T-helper 2 cell treated with Interferon-gamma antibody and Interleukin-4, amounts not matched to agents 100 ng/mL and 5 ng/mL, for 36 hours (primary cell): ENCODE measurements around the gene TFDP2. TPM values are rescaled to one million over a fixed set of nuclear protein-coding genes. Genes with fewer than 3 reads are reported as not detected.
"Not testable (repeated sequence)": the region's sequence is repeated elsewhere in the genome, so short reads cannot be mapped to it uniquely, and the experiment has no call there.

ENCODE experiments used
- intact Hi-C: fragments of 100-400 bp; cut with micrococcal nuclease; formaldehyde crosslinking; loops from one replicate; pipeline ENCODE4 v1.15.1; 2023
- total RNA-seq: library from RNA; stranded (reverse); gene quantifications from 2 replicates; pipeline ENCODE4 v1.2.3, GENCODE V29; 2022

The TFDP2 gene
- total RNA-seq, 1 donor from 2014 or later = 25.2 TPM

DNA sequence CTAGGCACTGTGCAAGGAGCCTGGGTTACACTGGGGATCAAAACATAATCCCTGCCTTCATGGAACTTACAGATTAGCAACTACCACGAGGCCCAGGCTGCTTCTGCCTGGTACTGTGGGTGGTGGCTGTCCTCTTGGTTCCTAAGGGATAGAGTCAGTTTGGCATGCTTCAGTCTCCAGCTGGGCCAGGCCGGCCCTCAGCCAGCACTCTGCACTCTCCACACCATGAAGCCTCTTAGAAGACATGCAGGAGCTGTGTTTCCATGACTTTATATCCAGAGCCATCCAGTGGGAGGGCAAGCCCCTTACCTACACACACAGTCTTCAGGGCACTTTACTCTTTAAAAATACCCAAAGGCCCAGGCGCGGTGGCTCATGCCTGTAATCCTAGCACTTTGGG, 218.5 kb downstream of the TFDP2 start:
- intact Hi-C loops = no loop called here

DNA sequence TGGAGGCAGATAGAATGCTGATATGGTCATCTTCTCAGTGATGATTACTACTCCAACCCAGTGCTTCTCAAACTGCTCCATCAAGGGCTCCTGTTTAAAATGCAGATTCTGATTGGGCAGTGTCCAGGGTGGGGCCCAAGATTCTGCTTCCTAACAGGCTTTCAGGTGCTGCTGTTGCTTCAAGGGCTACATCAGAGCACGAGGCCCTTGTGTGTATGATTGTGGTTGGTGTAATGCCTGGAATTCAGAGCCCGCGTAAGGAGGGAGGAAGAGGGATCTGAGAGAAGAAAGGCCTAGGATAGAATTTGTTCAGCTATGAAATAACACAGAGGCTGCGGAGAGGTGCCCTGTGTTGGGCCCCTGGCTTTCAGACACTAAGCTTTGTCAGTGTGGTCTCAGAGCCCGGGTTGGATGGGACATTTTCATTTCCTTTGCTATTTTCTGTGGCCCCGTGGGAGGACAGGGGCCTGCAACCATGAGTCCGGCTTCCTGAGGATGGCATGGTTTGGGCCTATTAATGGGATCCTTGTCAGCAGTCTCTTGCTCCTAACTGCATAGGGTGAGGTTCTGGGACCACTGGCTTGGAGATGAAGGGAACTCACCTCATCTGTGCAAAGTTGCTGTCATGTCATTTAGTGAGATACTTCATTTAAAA, 219.9 kb downstream of the TFDP2 start:
- intact Hi-C loops = no loop called here

DNA sequence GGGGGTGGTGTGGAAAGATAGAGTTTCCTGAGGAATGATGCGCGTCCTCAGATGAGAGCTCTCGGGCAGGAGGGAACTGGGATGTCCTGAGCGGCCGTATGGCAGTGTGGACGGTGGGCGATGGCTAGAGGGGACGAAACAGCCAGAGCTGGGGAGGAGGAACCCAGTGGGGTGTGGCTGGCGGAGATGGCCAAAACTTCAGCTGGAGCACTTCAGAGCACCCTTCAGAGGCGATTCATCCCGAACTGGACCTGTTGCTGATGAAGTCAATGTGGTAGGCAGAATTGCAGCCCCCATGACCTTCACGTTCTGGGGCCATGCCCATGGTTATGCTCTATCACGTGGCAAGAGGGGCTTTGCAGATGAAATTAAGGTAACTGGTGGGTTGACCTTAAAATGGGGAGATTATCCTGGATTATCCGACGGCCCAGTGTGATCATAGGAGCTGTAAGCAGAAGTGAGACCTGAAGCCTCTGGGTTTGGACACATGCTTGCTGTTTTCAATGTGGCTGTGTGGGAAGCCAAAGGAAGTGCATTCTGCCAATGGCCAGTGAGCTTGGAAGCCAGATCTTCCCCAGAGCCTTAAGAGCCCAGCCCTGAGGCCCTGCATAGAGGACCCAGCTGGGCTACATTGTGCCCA, 220.6 kb downstream of the TFDP2 start:
- intact Hi-C loops = no loop called here

DNA sequence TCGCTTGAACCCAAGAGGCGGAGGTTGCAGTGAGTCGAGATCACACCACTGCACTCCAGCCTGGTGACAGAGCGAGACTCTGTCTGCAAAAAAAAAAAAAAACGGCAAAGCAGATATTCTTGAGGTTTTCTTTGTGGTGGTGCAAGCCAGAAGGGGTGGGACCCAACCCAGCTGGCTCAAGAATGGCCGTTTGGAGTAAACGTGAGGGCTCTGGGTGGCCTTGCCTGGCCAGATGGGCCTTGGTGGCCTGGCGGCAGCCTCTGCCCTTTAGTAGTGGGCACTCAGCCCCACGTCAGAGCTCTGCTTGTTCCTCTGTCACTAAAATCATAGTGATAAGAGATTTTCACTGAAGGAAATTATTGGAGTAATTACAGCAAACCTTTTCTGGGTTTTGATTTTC, 222.4 kb downstream of the TFDP2 start:
- intact Hi-C loops = no loop called here

DNA sequence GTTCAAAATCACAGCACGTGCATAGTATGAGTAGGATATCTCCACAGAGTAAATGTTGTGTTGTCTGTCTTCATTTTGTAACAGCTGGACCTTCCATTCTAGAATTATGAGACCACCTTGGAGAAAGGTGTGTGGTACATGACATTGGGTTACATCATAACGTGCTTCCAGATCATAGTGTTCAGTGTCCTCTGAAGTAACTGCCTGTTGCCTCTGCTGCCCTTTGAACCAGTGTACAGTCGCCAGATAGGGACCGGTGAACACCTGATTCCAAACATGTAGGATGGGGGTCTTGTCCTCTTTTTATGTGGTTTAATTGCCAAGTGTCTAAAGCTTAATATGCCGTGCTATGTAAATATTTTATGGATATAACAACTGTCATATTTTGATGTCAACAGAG, 223.7 kb downstream of the TFDP2 start:
- intact Hi-C loops = not testable (repeated sequence)

DNA sequence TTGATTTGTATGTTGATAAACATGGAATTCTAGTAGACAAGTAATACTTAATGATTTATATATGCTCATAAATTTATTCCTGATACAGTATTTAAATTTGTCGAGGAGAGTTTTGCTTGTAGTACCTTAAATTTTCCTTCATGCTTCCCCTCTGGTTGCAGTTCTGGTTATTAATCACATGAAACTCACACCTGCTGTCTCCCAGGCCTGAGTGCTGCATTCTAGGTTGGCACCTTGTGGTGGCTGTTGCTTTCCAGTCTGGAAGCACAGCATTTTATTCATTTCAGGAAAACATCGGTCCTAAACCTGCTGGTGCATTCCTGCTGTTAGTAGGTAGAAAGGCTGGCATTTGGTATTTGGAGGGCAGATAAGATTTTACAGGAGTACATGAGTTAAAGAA, 228.0 kb downstream of the TFDP2 start:
- intact Hi-C loops = no loop called here

DNA sequence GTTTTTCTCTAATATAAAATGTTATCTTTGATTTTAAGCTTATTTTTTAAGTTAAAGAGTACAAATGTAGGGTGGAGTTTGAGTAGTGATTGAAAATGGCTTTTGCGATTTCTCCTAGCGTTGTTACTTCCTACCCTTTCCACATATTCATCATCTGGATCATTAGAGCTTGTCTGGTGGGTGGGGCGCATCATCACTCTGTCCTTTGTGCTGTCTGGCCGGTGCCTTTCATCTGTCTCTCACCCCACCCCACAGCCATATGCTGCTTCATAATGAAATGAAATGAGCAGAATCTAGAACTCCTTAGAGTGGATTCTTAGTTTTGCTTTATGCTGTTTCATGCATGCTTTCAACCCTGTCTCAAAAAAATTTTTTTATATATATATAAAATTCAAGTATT, 228.6 kb downstream of the TFDP2 start:
- intact Hi-C loops = no loop called here

DNA sequence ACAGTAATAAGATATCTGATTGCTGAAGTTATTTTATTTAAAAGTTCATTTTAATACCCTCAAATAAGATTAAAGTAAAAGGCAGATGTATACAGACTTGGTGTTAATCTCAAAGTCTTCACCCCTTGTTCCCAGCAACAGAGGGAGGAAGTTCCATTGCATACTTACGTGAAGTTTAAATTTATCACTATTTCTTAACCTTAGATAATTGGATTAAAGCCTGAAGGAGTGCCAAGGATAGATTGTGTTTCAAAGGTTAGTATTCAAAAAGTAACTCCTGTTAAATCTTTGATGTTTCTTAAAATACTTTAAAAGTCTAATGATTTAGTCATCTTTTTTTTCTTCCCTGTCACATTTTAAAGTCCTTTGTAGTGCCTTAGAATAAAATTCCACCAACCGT, 233.6 kb downstream of the TFDP2 start:
- intact Hi-C loops = no loop called here

DNA sequence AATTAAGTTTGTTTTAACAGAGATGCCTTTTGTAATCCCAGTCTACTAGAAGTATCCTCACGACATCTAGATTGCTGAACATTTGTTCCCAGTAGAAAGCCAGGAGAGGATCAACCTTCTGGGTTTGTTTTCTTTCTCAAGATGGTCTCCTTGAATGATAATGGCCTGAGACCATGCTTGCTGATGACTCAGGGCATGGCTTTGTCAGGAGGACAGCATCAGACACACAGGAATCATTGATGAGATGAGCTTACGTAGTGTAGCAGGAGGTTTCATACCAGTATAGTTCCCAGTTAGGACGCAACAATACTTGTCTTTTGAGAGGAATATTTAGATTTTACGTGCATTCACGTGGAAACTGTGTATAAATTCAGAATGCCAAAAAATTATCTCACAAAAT, 234.3 kb downstream of the TFDP2 start:
- intact Hi-C loops = no loop called here

DNA sequence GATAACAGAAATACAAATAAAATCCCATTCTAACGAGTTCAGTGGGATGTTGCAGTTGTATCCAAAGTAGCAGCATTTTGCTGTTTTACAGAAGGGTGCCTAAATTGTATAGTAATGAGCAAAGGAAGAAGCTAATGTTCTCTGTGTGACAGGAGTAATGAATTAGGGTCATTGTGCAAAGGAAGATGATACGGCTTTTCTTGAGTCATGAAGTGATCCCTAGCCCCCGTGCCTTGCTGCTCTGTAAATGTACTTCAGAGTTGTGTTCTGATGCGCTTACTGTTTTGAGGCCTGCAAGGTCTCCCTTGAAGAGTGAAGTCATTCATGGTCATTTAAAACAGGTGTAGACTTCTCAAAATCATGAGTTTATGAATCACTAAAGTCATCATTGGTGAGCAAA, 235.0 kb downstream of the TFDP2 start:
- intact Hi-C loops = no loop called here

DNA sequence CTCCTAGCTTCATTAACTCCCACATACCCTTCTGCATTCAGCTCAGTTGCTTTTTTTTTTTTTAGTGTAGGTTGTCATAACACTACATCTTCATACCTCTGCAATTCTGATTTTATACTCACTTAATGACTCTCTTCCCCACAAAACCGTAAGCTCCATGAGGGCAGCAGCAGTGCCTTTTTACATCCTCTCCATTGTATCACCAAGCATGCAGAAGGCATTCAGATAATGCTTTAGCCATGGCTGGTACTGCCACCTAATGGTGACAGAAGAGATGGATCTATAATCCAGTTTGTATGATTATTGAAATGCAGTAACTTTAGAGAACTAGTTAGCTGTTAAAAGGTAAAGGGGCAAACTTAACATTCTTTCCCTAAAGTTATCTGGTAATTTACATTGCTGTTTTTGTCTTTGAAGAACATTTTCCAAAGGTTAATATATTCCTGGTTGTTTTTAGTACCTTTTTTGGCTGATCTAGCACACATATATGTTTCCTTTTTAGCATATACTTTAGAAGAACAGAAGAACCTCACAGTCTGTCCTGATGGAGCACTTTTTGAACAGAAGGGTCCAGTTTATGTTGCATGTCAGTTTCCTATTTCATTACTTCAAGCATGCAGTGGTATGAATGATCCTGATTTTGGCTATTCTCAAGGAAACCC, 236.1 kb downstream of the TFDP2 start:
- intact Hi-C loops = loop anchor here (1.0 kb wide), 4 partner anchors 37 to 453 kb away; partner anchors contain the start of genes ATP1B3 and RNF7

DNA sequence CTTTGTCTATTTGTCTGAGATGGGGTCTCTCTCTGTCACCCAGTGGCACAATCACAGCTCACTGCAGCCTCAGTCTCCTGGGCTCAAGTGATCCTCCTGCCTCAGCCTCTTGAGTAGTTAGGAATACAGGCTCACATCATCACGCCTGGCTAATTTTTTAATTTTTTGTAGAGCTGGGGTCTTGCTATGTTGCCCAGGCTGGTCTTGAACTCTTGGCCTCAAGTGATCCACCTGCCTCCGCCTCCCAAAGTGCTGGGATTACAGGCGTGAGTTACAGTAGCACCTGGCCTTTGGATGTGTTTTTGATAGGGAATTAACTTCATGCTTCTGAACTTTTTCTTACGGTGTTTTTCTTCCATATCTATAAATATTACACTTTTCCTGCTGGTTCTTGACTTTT, 239.4 kb downstream of the TFDP2 start:
- intact Hi-C loops = not testable (repeated sequence)

DNA sequence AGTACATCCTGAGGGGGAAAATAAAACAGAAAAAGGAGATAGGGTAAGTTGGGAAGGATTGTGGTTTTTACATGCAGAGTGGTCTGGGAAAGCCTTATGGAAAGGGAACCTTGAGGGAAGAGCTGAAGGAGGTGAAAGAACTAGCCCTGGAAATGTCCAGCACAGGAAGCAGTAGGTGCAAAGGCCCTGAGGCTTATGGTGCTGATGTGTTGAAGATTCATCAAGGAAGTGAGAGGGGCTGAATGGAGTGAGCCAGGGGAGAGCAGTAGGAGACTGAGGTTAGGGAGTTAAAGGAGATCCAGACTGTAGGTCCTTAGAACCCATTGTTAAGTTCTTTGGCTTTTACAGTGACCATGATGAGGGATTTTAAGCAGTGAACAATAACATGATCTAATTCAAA, 239.9 kb downstream of the TFDP2 start:
- intact Hi-C loops = no loop called here

DNA sequence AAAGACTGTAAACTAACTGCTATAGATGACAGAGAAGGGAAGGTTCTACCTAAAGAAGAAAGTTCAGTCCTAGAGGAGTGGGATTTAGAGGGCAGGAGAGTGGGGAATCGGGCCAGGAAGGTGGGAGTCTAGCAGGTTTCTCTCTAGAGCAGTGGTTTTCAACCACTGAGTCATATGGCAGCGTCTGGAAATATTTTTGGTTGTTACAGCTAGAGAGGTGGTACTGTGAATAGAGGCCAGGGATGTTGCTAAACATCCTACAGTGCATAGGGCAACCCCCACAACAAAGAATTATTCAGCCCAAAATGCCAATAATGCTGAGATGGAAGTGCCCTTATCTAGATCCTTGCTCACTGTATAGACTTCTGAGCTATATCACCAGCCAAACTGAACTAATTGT, 244.2 kb downstream of the TFDP2 start:
- intact Hi-C loops = no loop called here

DNA sequence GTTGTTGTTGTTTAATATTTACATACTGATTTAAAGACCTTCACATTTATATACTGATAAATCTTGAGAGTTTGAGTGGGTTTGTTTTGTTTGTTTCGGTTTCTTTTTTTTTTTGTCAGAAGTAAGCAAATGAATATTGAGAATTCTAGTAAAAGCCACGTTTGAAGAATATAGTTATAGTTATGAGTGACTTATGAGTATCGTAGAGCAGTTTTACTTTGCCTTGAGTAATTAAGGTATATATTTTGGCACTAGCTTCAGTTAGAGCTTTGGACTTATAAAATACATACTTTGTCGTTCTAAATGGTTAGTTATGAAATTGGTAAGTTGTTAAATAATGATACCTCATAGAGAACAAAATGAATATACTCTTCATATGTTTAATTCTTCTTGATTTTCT, 245.1 kb downstream of the TFDP2 start:
- intact Hi-C loops = no loop called here

DNA sequence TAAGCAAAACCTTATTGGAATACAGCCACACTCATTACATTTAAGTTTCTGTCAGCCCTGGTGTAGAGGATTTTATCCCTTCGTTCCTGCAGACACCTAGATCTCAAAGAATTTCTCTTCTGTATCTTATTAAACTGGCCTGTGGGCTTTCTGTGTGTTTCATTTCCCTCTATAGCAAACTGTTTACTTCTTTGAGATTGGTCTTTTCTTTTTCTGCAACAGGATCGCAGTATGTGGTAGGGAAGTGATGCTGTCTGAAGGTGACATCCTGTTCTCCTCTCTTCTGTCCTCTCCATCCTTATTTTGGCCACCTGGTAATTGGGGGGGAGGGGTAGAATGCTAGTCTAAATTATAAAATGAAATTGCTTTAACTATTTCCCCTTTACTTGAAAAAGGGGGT, 247.4 kb downstream of the TFDP2 start:
- intact Hi-C loops = no loop called here

DNA sequence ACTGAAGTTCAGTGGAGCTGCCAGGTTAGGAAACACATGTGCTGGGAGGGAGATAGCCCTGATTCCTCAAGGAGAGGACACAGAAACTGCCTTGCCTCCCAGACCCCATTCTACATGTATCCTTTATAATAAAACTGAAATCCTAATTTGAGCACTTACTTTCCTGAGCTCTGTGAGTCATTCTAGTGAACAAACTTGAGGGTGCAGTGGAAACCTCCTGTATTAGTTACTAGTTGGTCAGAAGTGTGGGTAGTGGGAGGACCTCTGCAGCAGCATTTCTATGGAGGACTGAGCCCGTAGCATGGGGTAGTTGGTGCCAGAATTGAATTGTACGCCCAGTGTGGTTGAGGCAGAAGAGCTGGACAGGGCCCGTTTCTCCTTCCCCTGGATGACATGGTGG, 249.0 kb downstream of the TFDP2 start:
- intact Hi-C loops = no loop called here

DNA sequence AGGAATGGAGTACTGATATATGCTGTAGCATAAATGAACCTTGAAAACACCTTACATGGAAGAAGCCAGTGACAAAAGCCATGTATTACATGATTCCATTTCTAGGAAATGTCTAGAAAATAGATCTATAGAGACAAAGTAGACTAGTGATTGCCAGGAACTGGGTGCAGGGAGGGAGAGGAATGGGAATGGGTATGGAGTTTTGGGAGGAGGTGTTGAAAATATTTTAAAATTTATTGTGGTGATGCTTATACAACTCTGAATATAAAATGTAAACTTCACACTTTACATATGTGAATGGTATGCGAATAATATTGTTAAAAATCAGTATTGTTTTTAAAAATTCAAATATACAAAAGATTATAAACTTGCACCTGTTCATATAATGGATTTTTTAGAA, 250.4 kb downstream of the TFDP2 start:
- intact Hi-C loops = no loop called here

DNA sequence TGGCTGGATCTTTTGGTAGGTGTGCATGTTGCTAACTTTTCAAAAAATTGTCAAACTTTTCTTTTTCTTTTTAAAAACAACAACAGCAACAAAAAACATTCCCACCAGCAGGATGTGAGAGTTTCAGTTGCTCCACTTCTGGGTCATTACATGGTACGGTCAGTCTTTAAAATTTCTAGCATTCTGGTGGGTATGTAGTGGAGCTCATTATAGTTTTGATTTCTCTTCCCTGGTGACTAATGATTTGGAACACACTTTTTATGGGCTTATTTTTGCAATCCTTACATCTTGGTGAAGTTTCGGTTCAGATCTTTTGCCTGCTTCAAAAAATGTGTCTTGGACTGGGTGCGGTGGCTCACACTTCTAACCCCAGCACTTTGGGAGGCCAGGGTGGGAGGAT, 253.6 kb downstream of the TFDP2 start:
- intact Hi-C loops = no loop called here

DNA sequence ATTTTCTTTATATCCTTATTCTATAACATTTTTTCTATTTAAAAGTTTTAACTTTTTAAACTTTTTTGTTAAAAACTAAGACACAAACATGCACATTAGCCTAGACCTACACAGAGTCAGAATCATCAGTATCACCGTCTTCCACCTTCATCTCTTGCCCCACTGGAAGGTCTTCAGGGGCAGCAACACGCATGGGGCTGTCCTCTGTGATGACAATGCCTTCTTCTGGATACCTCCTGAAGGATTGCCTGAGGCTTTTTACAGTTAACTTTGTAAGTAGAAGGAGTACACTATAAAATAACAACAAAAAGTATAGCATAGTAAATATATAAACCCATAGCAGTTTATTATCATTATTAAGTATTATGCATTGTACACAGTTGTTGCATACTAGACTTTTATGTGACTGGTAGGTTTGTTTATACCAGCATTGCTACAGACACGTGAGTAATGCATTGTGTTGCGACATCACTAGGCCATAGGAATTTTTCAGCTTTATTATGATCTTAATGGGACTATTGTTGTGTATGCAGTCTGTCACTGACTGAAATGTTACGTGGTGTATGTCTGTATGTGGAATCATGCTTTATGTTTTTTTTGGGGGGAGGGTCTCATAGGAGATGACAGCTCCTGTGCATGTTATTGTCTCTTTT, 254.7 kb downstream of the TFDP2 start:
- intact Hi-C loops = no loop called here
